Measurements from ENCODE around the gene FAM149A. TPM values are rescaled to one million over a fixed set of nuclear protein-coding genes. Genes with fewer than 3 reads are reported as not detected.

Gene FAM149A
- total RNA-seq, result 10 to 100 TPM in 1 of 2 donors, 1 to 10 TPM in 1; 8.3 to 20.3 TPM

DNA sequence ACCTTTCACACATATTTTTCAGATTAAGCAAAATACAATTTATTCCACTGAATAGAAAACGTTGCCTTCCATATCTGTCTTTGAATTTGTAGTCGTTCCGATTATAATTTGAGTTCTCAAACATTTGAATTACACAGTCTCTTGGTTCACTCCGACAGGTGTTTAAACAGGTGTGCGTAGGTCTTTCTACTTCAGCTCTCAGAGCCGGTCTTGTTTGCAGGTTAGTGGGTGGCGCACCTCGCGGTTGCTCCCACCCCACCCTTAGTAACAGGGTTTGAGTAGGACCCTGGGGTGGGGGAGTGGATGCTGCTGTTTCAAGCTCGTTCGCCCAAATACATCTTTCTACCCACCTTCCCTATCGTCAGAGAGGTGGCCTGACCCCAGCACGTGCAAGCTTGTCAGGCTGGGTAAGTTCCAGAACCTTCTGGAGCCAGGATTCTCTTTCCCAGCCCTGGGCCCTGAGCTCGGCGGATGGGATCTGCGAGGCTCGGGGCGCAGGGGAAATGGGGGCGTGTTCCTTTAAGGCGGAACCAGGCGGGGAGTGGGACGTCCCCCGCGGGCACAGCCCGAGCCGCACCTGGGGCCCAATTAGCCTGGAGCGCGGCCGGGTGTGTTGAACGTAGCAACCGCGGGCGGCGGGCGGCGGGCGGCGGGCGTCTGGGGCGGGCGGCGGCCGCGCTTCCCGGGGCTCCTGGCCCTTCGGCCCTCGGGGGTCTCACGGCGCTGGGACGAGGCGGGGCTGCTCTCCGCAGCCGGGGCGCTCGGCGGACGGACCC, at the start of gene FAM149A:
FAM149A (plus strand) TSS at position 591 of the 776 bp plus-strand sequence.

DNA sequence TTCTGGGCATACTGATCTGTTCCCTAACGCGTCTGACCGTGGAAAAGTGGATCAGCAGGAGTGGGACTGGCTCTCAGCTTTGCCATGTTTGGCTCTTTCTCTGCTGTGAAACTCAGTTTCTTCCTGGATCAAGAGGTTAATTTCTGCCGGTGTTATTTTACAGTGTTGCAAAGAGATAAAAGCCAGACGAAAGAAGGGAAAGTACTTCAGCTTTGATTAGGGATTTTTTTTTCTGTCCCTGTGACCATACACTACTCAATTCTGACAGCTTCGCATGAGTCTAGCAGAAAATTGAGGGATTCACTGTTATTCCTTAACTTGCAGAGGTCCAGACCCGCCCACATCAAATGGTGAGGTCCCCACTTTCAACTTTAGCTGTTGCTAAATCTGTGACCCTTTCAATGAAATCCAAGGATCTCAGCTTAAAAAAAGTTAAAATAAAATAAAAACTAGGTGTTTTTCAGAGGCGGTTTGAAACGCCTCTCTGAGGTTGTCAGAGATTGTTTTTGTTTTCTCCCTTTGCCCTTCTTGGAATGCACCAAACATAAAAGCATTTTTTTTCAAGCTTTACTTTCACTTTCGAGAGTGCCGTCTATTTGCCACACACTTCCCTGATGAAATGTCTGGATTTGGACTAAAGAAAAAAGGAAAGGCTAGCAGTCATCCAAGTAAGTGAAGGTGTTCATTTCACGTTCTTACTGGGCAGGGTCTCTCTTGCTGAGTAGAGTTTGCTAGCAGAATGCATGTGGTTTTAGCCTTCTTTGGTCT, 35.7 kb upstream of the FAM149A start, which contains the start of gene TLR3:
TLR3 (plus strand) TSS at position 576 of the 768 bp plus-strand sequence. CDS start 7,464 bp downstream, outside the sequence.

DNA sequence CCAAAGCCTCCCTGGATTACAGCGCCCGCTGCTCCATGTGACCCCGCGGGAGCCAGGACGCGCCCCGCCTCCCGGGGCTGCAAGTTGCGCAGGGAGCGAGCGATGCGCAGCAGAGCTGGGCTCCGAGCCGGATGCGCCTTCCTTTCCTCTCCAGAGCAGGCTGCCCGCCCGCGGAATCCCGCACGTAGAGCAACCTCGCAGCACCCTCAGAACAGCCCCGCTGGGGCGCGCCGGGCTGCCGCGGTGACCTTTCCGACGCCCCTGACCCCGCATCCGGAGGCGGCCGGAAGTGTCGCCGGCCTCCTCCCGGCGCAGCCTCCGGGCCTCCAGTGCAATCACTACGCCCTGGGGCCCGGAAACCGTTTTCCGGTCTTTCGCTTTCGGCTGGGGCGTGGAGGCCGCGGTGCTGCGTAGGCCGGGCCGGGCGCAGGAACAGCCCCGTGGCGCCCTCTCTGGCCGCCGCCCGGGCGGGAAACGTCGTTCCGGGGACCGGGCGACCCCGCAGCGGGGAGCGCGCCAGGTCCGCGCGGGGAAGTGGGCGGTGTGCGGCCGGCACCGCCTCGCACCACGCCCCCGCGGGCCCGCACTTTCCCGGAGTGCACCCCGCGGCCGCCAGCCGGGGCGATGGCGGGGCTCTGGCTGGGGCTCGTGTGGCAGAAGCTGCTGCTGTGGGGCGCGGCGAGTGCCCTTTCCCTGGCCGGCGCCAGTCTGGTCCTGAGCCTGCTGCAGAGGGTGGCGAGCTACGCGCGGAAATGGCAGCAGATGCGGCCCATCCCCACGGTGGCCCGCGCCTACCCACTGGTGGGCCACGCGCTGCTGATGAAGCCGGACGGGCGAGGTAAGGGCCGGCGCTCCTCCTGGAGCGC, 86.9 kb downstream of the FAM149A start, which contains the start of gene CYP4V2:
CYP4V2 (plus strand) TSS at position 368 of the 866 bp plus-strand sequence; CDS start at position 625, 257 bp downstream.

Small RNA genes within 50 kb of the gene (small RNA-seq; reads per million reads assigned to genes)
- 0 reads per million in 2 donors for gene RF00322

Other genes starting within 250 kb of the FAM149A start
- 10 to 100 TPM; 29.9 to 32.6 TPM for gene TLR3, start 35.5 kb upstream of the FAM149A start, total RNA-seq
- 10 to 100 TPM; 17.6 to 41.6 TPM for gene CYP4V2, start 86.9 kb downstream of the FAM149A start, total RNA-seq
- under 1 TPM in 1 of 2 donors, not detected in 1; 0.34 TPM for gene KLKB1, start 122.8 kb downstream of the FAM149A start, total RNA-seq
- not detected for gene F11, start 161.5 kb downstream of the FAM149A start, total RNA-seq